Bronchial epithelial cell (primary cell): Measurements from ENCODE around the gene TRHDE. TPM values are rescaled to one million over a fixed set of nuclear protein-coding genes. Genes with fewer than 3 reads are reported as not detected.

Source experiments
- DNase-seq: peaks from one replicate; pipeline ENCODE4 v3.0.0-alpha.2; 2010; ENCODE audit warnings: low read depth
- FAIRE-seq: peaks from 2 replicates; lab custom pipeline; 2011; peaks lifted over from hg19 to GRCh38; lab: Jason Lieb, UNC
- H3K27me3 ChIP-seq: 2 replicates; pipeline ENCODE4 v1.5.1; 2011; ENCODE audit warnings: low read length; ENCODE audit not compliant: control insufficient read depth, insufficient read depth
- H3K36me3 ChIP-seq: 2 replicates; pipeline ENCODE4 v1.5.1; 2011; ENCODE audit warnings: low read length; ENCODE audit not compliant: control insufficient read depth, insufficient read depth
- H3K4me3 ChIP-seq: 2 replicates; pipeline ENCODE4 v1.5.1; 2011; ENCODE audit warnings: mild to moderate bottlenecking, low read depth, low read length, control low read depth
- total RNA-seq: library from RNA; depleted of rRNA; stranded (reverse); fragments of >200 nt; gene quantifications from 2 replicates; pipeline ENCODE4 v1.2.1, GENCODE V29; 2014
- TF ChIP-seq, protein P1 (sequence below): IDR thresholded peaks from 2 replicates; pipeline ENCODE4 v1.5.1; 2011; ENCODE audit warnings: mild to moderate bottlenecking, moderate library complexity, low read length, control low read depth, inconsistent platforms; ENCODE audit not compliant: insufficient read depth, severe bottlenecking

Gene TRHDE
- total RNA-seq, 1 donor from 2014 or later = 0.26 TPM

DNA sequence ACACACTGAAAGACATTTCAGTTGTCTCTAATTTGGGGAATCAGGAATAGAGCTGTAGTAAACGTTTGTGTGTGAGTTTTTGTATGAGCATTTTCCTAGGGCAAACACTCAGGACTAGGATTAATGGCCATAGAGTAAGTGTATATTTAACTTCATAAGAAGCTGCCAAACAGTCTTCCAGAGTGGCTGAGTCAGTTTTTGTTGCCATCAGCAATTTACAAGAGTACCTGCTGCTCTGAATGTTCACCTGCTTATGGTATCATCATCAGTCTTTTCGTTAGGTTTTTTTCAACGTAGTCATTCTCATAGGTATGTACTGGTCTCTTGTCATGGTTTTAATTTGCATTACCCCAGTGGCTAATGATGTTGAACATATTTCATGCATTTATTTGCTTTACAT, 30.6 kb upstream of the TRHDE start:
- no peak for DNase-seq
- no peaks in the 10 kb centered on the region for H3K36me3 ChIP-seq
- no peak for FAIRE-seq
- TF ChIP-seq, protein P1, sequence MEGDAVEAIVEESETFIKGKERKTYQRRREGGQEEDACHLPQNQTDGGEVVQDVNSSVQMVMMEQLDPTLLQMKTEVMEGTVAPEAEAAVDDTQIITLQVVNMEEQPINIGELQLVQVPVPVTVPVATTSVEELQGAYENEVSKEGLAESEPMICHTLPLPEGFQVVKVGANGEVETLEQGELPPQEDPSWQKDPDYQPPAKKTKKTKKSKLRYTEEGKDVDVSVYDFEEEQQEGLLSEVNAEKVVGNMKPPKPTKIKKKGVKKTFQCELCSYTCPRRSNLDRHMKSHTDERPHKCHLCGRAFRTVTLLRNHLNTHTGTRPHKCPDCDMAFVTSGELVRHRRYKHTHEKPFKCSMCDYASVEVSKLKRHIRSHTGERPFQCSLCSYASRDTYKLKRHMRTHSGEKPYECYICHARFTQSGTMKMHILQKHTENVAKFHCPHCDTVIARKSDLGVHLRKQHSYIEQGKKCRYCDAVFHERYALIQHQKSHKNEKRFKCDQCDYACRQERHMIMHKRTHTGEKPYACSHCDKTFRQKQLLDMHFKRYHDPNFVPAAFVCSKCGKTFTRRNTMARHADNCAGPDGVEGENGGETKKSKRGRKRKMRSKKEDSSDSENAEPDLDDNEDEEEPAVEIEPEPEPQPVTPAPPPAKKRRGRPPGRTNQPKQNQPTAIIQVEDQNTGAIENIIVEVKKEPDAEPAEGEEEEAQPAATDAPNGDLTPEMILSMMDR = no peak
- no peak overlapping the region for H3K4me3 ChIP-seq
- no peaks in the 10 kb centered on the region for H3K27me3 ChIP-seq

DNA sequence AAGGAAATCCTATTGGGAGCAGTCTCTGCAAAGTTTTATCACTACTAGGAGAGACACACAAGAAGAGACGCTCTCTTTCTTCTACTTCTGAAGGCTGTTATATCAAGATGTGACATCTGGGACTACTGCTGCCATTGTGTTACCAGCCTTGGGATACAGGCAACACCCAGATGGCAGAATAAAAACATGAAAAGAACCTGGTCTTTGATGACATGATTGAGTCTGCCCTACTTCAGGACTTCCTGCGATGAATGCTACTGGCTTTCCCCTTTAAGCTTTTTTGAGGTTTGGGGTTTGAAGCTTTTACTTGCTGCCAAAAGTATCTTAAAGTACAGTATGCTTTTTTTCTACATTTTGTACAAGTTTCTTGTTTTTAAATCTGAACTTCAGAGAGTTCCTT, 29.2 kb upstream of the TRHDE start:
- DNase-seq (no peak), FAIRE-seq (no peak)
- H3K4me3 ChIP-seq = no peak overlapping the region
- no peaks in the 10 kb centered on the region for H3K36me3 ChIP-seq
- no peaks in the 10 kb centered on the region for H3K27me3 ChIP-seq
- TF ChIP-seq, protein P1 = no peak

DNA sequence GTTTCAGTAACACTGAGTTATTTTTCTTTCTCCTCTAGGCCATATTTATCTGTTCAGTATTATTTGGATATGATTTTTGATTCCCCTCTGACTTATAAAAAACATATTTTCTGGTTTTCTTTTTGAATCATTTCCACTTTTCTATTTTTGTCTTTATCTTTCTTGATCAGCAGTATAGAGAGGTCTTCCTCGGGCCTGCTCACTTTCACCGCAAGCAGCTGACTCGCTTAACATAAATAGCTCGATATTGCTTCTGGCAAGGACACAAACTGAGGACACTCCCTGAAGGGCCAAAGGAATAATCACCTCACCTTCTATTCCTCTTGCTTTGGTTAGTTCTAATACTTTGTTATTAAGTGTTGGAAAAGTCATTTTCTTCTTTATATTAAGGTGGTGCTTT, 25.8 kb upstream of the TRHDE start:
- Histone ChIP-seq H3K27me3 (no peaks in the 10 kb centered on the region), H3K4me3 (no peak overlapping the region), H3K36me3 (no peaks in the 10 kb centered on the region)
- FAIRE-seq = no peak
- TF ChIP-seq, protein P1 = no peak
- no peak for DNase-seq

DNA sequence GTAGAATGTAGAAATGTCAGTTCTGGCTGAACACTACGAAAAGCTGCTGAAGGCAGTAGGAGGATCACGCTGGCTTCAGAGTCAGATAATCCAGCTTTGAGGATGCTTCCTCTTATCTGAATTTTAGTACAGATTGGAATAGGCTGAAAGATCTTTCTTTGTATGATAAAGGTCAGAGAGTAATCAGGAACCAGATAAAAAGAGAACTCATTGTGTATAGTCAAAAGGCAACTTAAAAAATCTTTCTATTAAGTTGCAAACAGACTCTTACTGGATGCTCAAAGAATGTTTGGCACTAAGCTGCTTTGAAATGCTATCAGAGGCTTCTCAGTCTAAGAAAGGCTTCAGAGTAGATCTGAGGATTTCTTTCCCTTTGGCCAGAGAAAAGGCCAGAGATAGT, 21.8 kb upstream of the TRHDE start:
- FAIRE-seq (no peak), DNase-seq (no peak)
- Histone ChIP-seq H3K27me3 (no peaks in the 10 kb centered on the region), H3K4me3 (no peak overlapping the region), H3K36me3 (no peaks in the 10 kb centered on the region)
- TF ChIP-seq, protein P1 = no peak

DNA sequence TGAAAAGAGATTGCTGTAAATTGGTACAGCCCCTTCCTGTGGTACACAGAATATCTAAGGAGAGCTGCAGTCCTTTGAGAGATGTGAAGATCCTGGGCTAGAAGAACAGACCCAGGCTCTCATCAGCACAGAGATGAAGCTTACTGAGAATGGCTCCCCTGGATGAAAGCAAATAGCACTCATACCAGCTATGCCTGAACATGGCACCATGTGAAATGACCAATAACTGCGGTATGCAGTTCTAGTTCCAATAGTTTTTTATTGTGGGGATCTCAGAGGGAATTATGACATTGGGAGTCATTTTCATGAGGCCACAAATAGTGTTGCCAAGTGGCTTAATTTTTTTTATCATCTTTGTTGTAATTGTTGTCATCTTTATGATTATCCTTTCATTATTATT, 15.4 kb upstream of the TRHDE start:
- TF ChIP-seq, protein P1 = no peak
- no peak overlapping the region for H3K4me3 ChIP-seq
- DNase-seq = no peak
- no peaks in the 10 kb centered on the region for H3K36me3 ChIP-seq
- no peaks in the 10 kb centered on the region for H3K27me3 ChIP-seq
- no peak for FAIRE-seq

DNA sequence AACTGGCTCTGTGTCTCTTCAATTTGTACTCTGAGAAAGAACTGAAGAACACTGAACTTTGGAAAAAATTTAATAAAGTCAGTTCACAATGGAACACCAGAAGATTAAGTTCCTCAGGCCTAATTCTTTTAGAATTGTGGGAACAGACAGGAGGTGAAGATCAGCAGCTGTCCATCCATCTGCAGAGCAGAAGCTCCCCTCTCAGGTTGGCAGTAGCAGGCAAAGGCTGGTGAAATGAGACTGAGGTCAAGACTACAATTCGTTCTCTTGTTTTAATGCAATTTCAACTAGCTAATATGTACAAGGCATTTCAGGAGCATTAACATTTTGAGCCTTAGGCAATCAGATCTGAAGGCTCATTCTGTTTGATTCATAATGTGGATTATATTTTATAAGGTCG, 10.3 kb upstream of the TRHDE start:
- FAIRE-seq (no peak), DNase-seq (no peak)
- Histone ChIP-seq H3K27me3 (no peaks in the 10 kb centered on the region), H3K36me3 (no peaks in the 10 kb centered on the region), H3K4me3 (no peak overlapping the region)
- TF ChIP-seq, protein P1 = no peak
